Measurements from ENCODE around the gene CMIP.
"Not testable (repeated sequence)": the region's sequence is repeated elsewhere in the genome, so short reads cannot be mapped to it uniquely, and the experiment has no call there.

Gene CMIP

GRCh38 chr16:81517629-81518438 lies 73.2 kb downstream of the CMIP start:
- DNase-seq (ENCODE audit: low read depth): peak; percentile 37

- no peak for DNase-seq (ENCODE audit: low read depth)
These were observed 73.8 kb downstream of the CMIP start for GRCh38 chr16:81518439-81518757.

- DNase-seq (ENCODE audit: low read depth): no peak
These were observed 74.9 kb downstream of the CMIP start for GRCh38 chr16:81519301-81520150.

GRCh38 chr16:81520151-81520470 lies 75.5 kb downstream of the CMIP start:
- no peak for DNase-seq (ENCODE audit: low read depth)

GRCh38 chr16:81520560-81521135 lies 76.0 kb downstream of the CMIP start:
- DNase-seq (ENCODE audit: low read depth): no peak

GRCh38 chr16:81521141-81521626 lies 76.6 kb downstream of the CMIP start:
- DNase-seq (ENCODE audit: low read depth): no peak

- DNase-seq (ENCODE audit: low read depth): no peak
These were observed 77.6 kb downstream of the CMIP start for GRCh38 chr16:81522108-81522701.

GRCh38 chr16:81522851-81523250 lies 78.2 kb downstream of the CMIP start:
- DNase-seq (ENCODE audit: low read depth): not testable (repeated sequence)

GRCh38 chr16:81523387-81524115 lies 78.9 kb downstream of the CMIP start:
- no peak for DNase-seq (ENCODE audit: low read depth)

GRCh38 chr16:81524382-81524781 lies 79.8 kb downstream of the CMIP start:
- DNase-seq (ENCODE audit: low read depth): no peak

- not testable (repeated sequence) for DNase-seq (ENCODE audit: low read depth)
These were observed 80.3 kb downstream of the CMIP start for GRCh38 chr16:81524885-81525284.

- DNase-seq (ENCODE audit: low read depth): no peak
These were observed 81.6 kb downstream of the CMIP start for GRCh38 chr16:81526199-81526598.

- DNase-seq (ENCODE audit: low read depth): no peak
These were observed 82.3 kb downstream of the CMIP start for GRCh38 chr16:81526935-81527334.

GRCh38 chr16:81527477-81528178 lies 83.0 kb downstream of the CMIP start:
- no peak for DNase-seq (ENCODE audit: low read depth)

- DNase-seq (ENCODE audit: low read depth): no peak
These were observed 83.6 kb downstream of the CMIP start for GRCh38 chr16:81528256-81528655.

GRCh38 chr16:81530296-81530721 lies 85.7 kb downstream of the CMIP start:
- no peak for DNase-seq (ENCODE audit: low read depth)

- DNase-seq (ENCODE audit: low read depth): no peak
These were observed 86.2 kb downstream of the CMIP start for GRCh38 chr16:81530814-81531213.

GRCh38 chr16:81531419-81531821 lies 86.8 kb downstream of the CMIP start:
- no peak for DNase-seq (ENCODE audit: low read depth)

- DNase-seq (ENCODE audit: low read depth): no peak
These were observed 88.0 kb downstream of the CMIP start for GRCh38 chr16:81532491-81533174.

GRCh38 chr16:81533175-81533507 lies 88.5 kb downstream of the CMIP start:
- DNase-seq (ENCODE audit: low read depth): no peak
